Gastroesophageal sphincter (tissue), 4 donors: ENCODE results near the gene PARD3B. TPM values are rescaled to one million over a fixed set of nuclear protein-coding genes. Genes with fewer than 3 reads are reported as not detected.

Source experiments
- ATAC-seq: fragments of 150-250 bp; one replicate; pipeline ENCODE4 v1.9.1; 2016; ENCODE audit warnings: mild to moderate bottlenecking, moderate library complexity
- H3K27ac ChIP-seq, 4 donors: fragments of 200-600 bp; sonication (generic) in 3 of 4; 1 replicate in 3 of 4; 2 replicates in 1 of 4; pipeline ENCODE4 v1.5.1; 2016 to 2019
- H3K27me3 ChIP-seq: fragments of 200-600 bp; sonication (generic); one replicate; pipeline ENCODE4 v1.5.1; 2019
- H3K36me3 ChIP-seq, 2 donors: fragments of 200-600 bp; sonication (generic); one replicate each; pipeline ENCODE4 v1.5.1; 2019; ENCODE audit warnings: control low read depth in 1 of 2
- H3K4me1 ChIP-seq, 3 donors: fragments of 200-600 bp; sonication (generic); 1 replicate in 2 of 3; 2 replicates in 1 of 3; pipeline ENCODE4 v1.5.1; 2016 to 2019; ENCODE audit warnings: control low read depth in 2 of 3
- H3K4me3 ChIP-seq, 2 donors: fragments of 200-600 bp; sonication (generic); one replicate each; pipeline ENCODE4 v1.5.1; 2019; ENCODE audit warnings: mild to moderate bottlenecking in 1 of 2, moderate library complexity in 1 of 2
- H3K9me3 ChIP-seq, 3 donors: fragments of 200-600 bp; sonication (generic); one replicate each; pipeline ENCODE4 v1.5.1; 2017 to 2019; ENCODE audit warnings: control low read depth in 2 of 3
- CTCF ChIP-seq, 4 experiments: fragments of 200-600 bp in 2 of 4; fragments of 450-650 bp in 2 of 4; sonication (generic) in 1 of 4; IDR thresholded peaks; one replicate each; pipeline ENCODE4 v1.5.1; 2017 to 2019; ENCODE audit warnings: antibody characterized with exemption in 4 of 4, mild to moderate bottlenecking in 2 of 4, moderate library complexity in 2 of 4
- EP300 ChIP-seq: sonication (generic); formaldehyde crosslinking; IDR thresholded peaks from one replicate; pipeline ENCODE4 v1.6.1; 2017; ENCODE audit warnings: antibody characterized with exemption, mild to moderate bottlenecking
- POLR2A ChIP-seq, 2 donors: fragments of 450-650 bp; IDR thresholded peaks; one replicate each; pipeline ENCODE4 v1.6.1; 2017; ENCODE audit warnings: antibody characterized with exemption in 2 of 2, mild to moderate bottlenecking in 2 of 2, moderate library complexity in 1 of 2
- POLR2AphosphoS5 ChIP-seq: sonication (generic); formaldehyde crosslinking; IDR thresholded peaks from one replicate; pipeline ENCODE4 v1.6.1; 2017; ENCODE audit warnings: antibody characterized with exemption
- WGBS, 2 donors: methylation state at CpG; one replicate each; pipeline ENCODE4 v1.1.5; 2018; ENCODE audit warnings: low coverage in 1 of 2; 5-methylcytosine and 5-hydroxymethylcytosine counted together
- total RNA-seq, 4 donors: library from RNA; depleted of rRNA; stranded (reverse); fragments of >200 nt; gene quantifications; one replicate each; pipeline ENCODE4 v1.1.0, GENCODE V29; 2016

The PARD3B gene
- total RNA-seq, 4 donors from 2014 or later, result 29.6 to 42.2 (median 41.0) TPM

DNA sequence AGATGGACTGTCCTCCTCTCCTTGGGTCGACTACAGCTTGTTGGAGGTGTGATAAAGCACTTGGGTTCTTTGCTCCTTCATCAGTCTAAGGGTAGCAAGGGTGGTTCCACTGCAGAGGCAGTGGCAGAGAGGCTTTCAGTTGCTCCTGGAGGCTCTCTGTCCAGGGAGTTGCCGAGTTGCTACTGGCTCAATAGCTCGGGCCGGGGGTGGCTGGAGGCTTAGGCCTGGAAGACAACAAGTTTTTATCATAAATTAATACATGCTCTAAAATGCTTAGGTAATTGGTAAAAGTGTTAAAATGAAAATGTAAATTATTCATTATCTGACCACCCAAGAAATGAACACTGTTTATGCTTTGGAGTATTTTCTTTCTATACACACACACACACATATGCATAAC is 975.0 kb downstream of the PARD3B start:
- peaks cover 0 to 24% (median 0%) of the 10 kb centered on the region in 3 donors for H3K9me3 ChIP-seq
- no peak overlapping the region for H3K27ac ChIP-seq
- ATAC-seq, result no peak
- no peak overlapping the region for H3K4me3 ChIP-seq
- no peaks in the 10 kb centered on the region for H3K36me3 ChIP-seq
- no peaks in the 10 kb centered on the region for H3K4me1 ChIP-seq
- 87 to 88% methylated on average over 1 to 3 of the region's 4 CpGs for WGBS, 2 donors
- no peaks in the 10 kb centered on the region for H3K27me3 ChIP-seq
- TF ChIP-seq CTCF (IDR thresholded peaks at IDR 0.05) (no peak), POLR2A (IDR thresholded peaks at IDR 0.05) (no peak), POLR2AphosphoS5 (no peak), EP300 (no peak)

- Histone ChIP-seq H3K4me3 (no peak overlapping the region), H3K27me3 (no peaks in the 10 kb centered on the region), H3K9me3 (no peaks in the 10 kb centered on the region), H3K27ac (no peak overlapping the region), H3K4me1 (peaks cover 0 to 5% (median 0%) of the 10 kb centered on the region in 3 donors), H3K36me3 (no peaks in the 10 kb centered on the region)
- no peak for TF ChIP-seq EP300
- no peak for TF ChIP-seq CTCF (IDR thresholded peaks at IDR 0.05)
- TF ChIP-seq POLR2A (IDR thresholded peaks at IDR 0.05), result no peak
- TF ChIP-seq POLR2AphosphoS5, result no peak
- 76 to 83% methylated on average over 1 to 3 of the region's 3 CpGs for WGBS, 2 donors
- no peak for ATAC-seq
These were observed 979.4 kb downstream of the PARD3B start for GRCh38 chr2:205524656-205525055.

GRCh38 chr2:205527801-205528200 is 982.5 kb downstream of the PARD3B start:
- H3K4me3 ChIP-seq, result no peak overlapping the region
- no peaks in the 10 kb centered on the region for H3K9me3 ChIP-seq
- no peak for TF ChIP-seq POLR2A (IDR thresholded peaks at IDR 0.05)
- TF ChIP-seq CTCF (IDR thresholded peaks at IDR 0.05), result no peak
- TF ChIP-seq POLR2AphosphoS5, result no peak
- no peak for TF ChIP-seq EP300
- no peaks in the 10 kb centered on the region for H3K36me3 ChIP-seq
- H3K4me1 ChIP-seq, result peaks cover 0 to 5% (median 0%) of the 10 kb centered on the region in 3 donors
- no peak overlapping the region for H3K27ac ChIP-seq
- ATAC-seq, result no peak
- H3K27me3 ChIP-seq, result no peaks in the 10 kb centered on the region

GRCh38 chr2:205531072-205531471 is 985.8 kb downstream of the PARD3B start:
- ATAC-seq, result no peak
- Histone ChIP-seq H3K9me3 (no peaks in the 10 kb centered on the region), H3K4me3 (no peak overlapping the region), H3K4me1 (peaks cover 0 to 5% (median 0%) of the 10 kb centered on the region in 3 donors), H3K27ac (no peak overlapping the region), H3K36me3 (no peaks in the 10 kb centered on the region), H3K27me3 (no peaks in the 10 kb centered on the region)
- WGBS, 2 donors, result 69 to 92% methylated on average over 2 of the region's 2 CpGs
- TF ChIP-seq CTCF (IDR thresholded peaks at IDR 0.05), result no peak
- no peak for TF ChIP-seq EP300
- no peak for TF ChIP-seq POLR2AphosphoS5
- TF ChIP-seq POLR2A (IDR thresholded peaks at IDR 0.05), result no peak

- Histone ChIP-seq H3K4me1 (peaks cover 0 to 5% (median 0%) of the 10 kb centered on the region in 3 donors), H3K36me3 (no peaks in the 10 kb centered on the region), H3K27ac (no peak overlapping the region), H3K27me3 (no peaks in the 10 kb centered on the region), H3K9me3 (no peaks in the 10 kb centered on the region), H3K4me3 (no peak overlapping the region)
- 96 to 98% methylated on average over 8 of the region's 9 CpGs for WGBS, 2 donors
- no peak for ATAC-seq
- TF ChIP-seq POLR2AphosphoS5 (no peak), EP300 (no peak), POLR2A (IDR thresholded peaks at IDR 0.05) (no peak), CTCF (IDR thresholded peaks at IDR 0.05) (no peak)
These were observed 986.3 kb downstream of the PARD3B start for GRCh38 chr2:205531489-205532148.
